Vagina (tissue), 2 donors: ENCODE data around the gene CUL9. TPM values are rescaled to one million over a fixed set of nuclear protein-coding genes. Genes with fewer than 3 reads are reported as not detected.

Experiments used
- DNase-seq, 2 donors: peaks; one replicate each; pipeline ENCODE4 v3.0.0-alpha.2; 2017; ENCODE audit errors: extremely low spot score in 2 of 2
- H3K27ac ChIP-seq: fragments of 200-600 bp; sonication (generic); one replicate; pipeline ENCODE4 v1.5.1; 2019
- H3K27me3 ChIP-seq: fragments of 200-600 bp; sonication (generic); one replicate; pipeline ENCODE4 v1.5.1; 2019
- H3K36me3 ChIP-seq, 2 donors: fragments of 200-600 bp; sonication (generic); one replicate each; pipeline ENCODE4 v1.5.1; 2017 to 2019
- H3K4me1 ChIP-seq: fragments of 200-600 bp; sonication (generic); one replicate; pipeline ENCODE4 v1.5.1; 2019
- H3K4me3 ChIP-seq, 2 donors: fragments of 200-600 bp; sonication (generic); 1 replicate in 1 of 2; 2 replicates in 1 of 2; pipeline ENCODE4 v1.5.1; 2016 to 2019
- H3K9me3 ChIP-seq: fragments of 200-600 bp; sonication (generic); one replicate; pipeline ENCODE4 v1.5.1; 2019
- CTCF ChIP-seq, 3 experiments: fragments of 450-650 bp in 2 of 3; fragments of 200-600 bp in 1 of 3; sonication (generic) in 1 of 3; IDR thresholded peaks; one replicate each; pipeline ENCODE4 v1.5.1; 2017 to 2019; ENCODE audit warnings: antibody characterized with exemption in 3 of 3, mild to moderate bottlenecking in 2 of 3, moderate library complexity in 2 of 3
- POLR2A ChIP-seq, 2 donors: fragments of 450-650 bp; IDR thresholded peaks; one replicate each; pipeline ENCODE4 v1.6.1; 2017; ENCODE audit warnings: antibody characterized with exemption in 2 of 2, mild to moderate bottlenecking in 2 of 2, moderate library complexity in 2 of 2
- POLR2AphosphoS5 ChIP-seq, 2 donors: sonication (generic); formaldehyde crosslinking; IDR thresholded peaks; one replicate each; pipeline ENCODE4 v1.9.0; 2017; ENCODE audit warnings: antibody characterized with exemption in 2 of 2, mild to moderate bottlenecking in 2 of 2, low read depth in 1 of 2; ENCODE audit not compliant: insufficient read depth in 1 of 2
- intact Hi-C: fragments of 100-400 bp; cut with DNase I; formaldehyde crosslinking; loops from one replicate; pipeline ENCODE4 v1.15.1; 2023
- total RNA-seq: library from RNA; depleted of rRNA; stranded (reverse); fragments of >200 nt; gene quantifications from one replicate; pipeline ENCODE4 v1.2.3, GENCODE V29; 2016

Gene CUL9
- total RNA-seq, 1 donor from 2014 or later = 49.1 TPM

GRCh38 chr6:43269273-43270007, 87.4 kb downstream of the CUL9 start:
- H3K4me1 ChIP-seq = peaks cover 16% of the 10 kb centered on the region
- DNase-seq = no peak
- H3K27me3 ChIP-seq = no peaks in the 10 kb centered on the region
- peak overlapping the region; percentile 31 for H3K27ac ChIP-seq
- H3K36me3 ChIP-seq = no peaks in the 10 kb centered on the region
- intact Hi-C loops = no loop called here
- no peaks in the 10 kb centered on the region for H3K9me3 ChIP-seq
- TF ChIP-seq POLR2AphosphoS5 (IDR thresholded peaks at IDR 0.05; ENCODE audit: insufficient read depth in 1 of 2, low read depth in 1 of 2) = peak in 1 of 2 donors; percentile 14
- no peak for TF ChIP-seq CTCF (IDR thresholded peaks at IDR 0.05)
- peak overlapping the region; percentile 29 to 33 for H3K4me3 ChIP-seq

- H3K27me3 ChIP-seq = no peaks in the 10 kb centered on the region
- H3K9me3 ChIP-seq = no peaks in the 10 kb centered on the region
- no peaks in the 10 kb centered on the region for H3K36me3 ChIP-seq
- peaks cover 32% of the 10 kb centered on the region for H3K4me1 ChIP-seq
- H3K27ac ChIP-seq = no peak overlapping the region
- TF ChIP-seq POLR2AphosphoS5 (IDR thresholded peaks at IDR 0.05; ENCODE audit: insufficient read depth in 1 of 2, low read depth in 1 of 2) (no peak), CTCF (IDR thresholded peaks at IDR 0.05) (no peak), POLR2A (IDR thresholded peaks at IDR 0.05) (no peak)
- DNase-seq = no peak
- intact Hi-C loops = no loop called here
- H3K4me3 ChIP-seq = no peak overlapping the region
Observed at GRCh38 chr6:43271103-43271815, 89.3 kb downstream of the CUL9 start.

GRCh38 chr6:43271944-43272343, 89.9 kb downstream of the CUL9 start:
- TF ChIP-seq POLR2A (IDR thresholded peaks at IDR 0.05) (no peak), CTCF (IDR thresholded peaks at IDR 0.05) (no peak), POLR2AphosphoS5 (IDR thresholded peaks at IDR 0.05; ENCODE audit: insufficient read depth in 1 of 2, low read depth in 1 of 2) (no peak)
- no peaks in the 10 kb centered on the region for H3K36me3 ChIP-seq
- H3K4me1 ChIP-seq = peaks cover 34% of the 10 kb centered on the region
- intact Hi-C loops = no loop called here
- DNase-seq = no peak
- H3K4me3 ChIP-seq = no peak overlapping the region
- H3K27me3 ChIP-seq = no peaks in the 10 kb centered on the region
- H3K9me3 ChIP-seq = no peaks in the 10 kb centered on the region
- H3K27ac ChIP-seq = no peak overlapping the region

- intact Hi-C loops = no loop called here
Observed at GRCh38 chr6:43273707-43274106, 91.7 kb downstream of the CUL9 start.

More at GRCh38 chr6:43273707-43274106, 91.7 kb downstream of the CUL9 start:
- no peak for DNase-seq
- no peak for TF ChIP-seq POLR2A (IDR thresholded peaks at IDR 0.05)
- no peak for TF ChIP-seq CTCF (IDR thresholded peaks at IDR 0.05)
- TF ChIP-seq POLR2AphosphoS5 (IDR thresholded peaks at IDR 0.05; ENCODE audit: insufficient read depth in 1 of 2, low read depth in 1 of 2) = no peak
- no peak overlapping the region for H3K4me3 ChIP-seq
- peaks cover 33% of the 10 kb centered on the region for H3K4me1 ChIP-seq
- H3K27ac ChIP-seq = no peak overlapping the region
- H3K36me3 ChIP-seq = no peaks in the 10 kb centered on the region
- no peaks in the 10 kb centered on the region for H3K27me3 ChIP-seq
- H3K9me3 ChIP-seq = no peaks in the 10 kb centered on the region

Other genes starting within 250 kb of the CUL9 start
- gene GNMT, start 221.4 kb upstream of the CUL9 start, total RNA-seq = 1.5 TPM
- 19.6 TPM for gene PEX6, start 203.0 kb upstream of the CUL9 start, total RNA-seq
- 26.3 TPM for gene PPP2R5D, start 197.6 kb upstream of the CUL9 start, total RNA-seq
- gene MEA1, start 168.2 kb upstream of the CUL9 start, total RNA-seq = 40.3 TPM
- gene KLHDC3, start 167.9 kb upstream of the CUL9 start, total RNA-seq = 52.1 TPM
- gene RRP36, start 160.6 kb upstream of the CUL9 start, total RNA-seq = 36.6 TPM
- gene CUL7, start 128.3 kb upstream of the CUL9 start, total RNA-seq = 13.0 TPM
- gene MRPL2, start 122.8 kb upstream of the CUL9 start, total RNA-seq = 14.2 TPM
- 17.2 TPM for gene KLC4, start 122.6 kb upstream of the CUL9 start, total RNA-seq
- 62.1 TPM for gene PTK7, start 105.9 kb upstream of the CUL9 start, total RNA-seq
- 28.2 TPM for gene SRF, start 10.9 kb upstream of the CUL9 start, total RNA-seq
- gene DNPH1, start 47.3 kb downstream of the CUL9 start, total RNA-seq = 61.9 TPM
- not detected for gene TTBK1, start 61.3 kb downstream of the CUL9 start, total RNA-seq
- not detected for gene SLC22A7, start 116.1 kb downstream of the CUL9 start, total RNA-seq
- gene CRIP3, start 126.6 kb downstream of the CUL9 start, total RNA-seq = not detected
- 17.2 TPM for gene ZNF318, start 187.5 kb downstream of the CUL9 start, total RNA-seq
- 22.8 TPM for gene ABCC10, start 245.3 kb downstream of the CUL9 start, total RNA-seq